ENCODE measurements around the gene ARHGAP15.

Gene ARHGAP15

GRCh38 chr2:143125717-143126116 lies 3.5 kb upstream of the ARHGAP15 start:
- TF ChIP-seq ZNF274 (IDR thresholded peaks at IDR 0.05; ENCODE audit: low read depth, low read length) = no peak
- no peak overlapping the region for H3K4me3 ChIP-seq (ENCODE audit: low read length)

- H3K4me3 ChIP-seq (ENCODE audit: low read length) = peak overlapping the region; percentile 5; the same call in 1 of the 2 replicates
- TF ChIP-seq ZNF274 (IDR thresholded peaks at IDR 0.05; ENCODE audit: low read depth, low read length) = no peak
Measured at GRCh38 chr2:143132355-143132754, 3.1 kb downstream of the ARHGAP15 start.

DNA sequence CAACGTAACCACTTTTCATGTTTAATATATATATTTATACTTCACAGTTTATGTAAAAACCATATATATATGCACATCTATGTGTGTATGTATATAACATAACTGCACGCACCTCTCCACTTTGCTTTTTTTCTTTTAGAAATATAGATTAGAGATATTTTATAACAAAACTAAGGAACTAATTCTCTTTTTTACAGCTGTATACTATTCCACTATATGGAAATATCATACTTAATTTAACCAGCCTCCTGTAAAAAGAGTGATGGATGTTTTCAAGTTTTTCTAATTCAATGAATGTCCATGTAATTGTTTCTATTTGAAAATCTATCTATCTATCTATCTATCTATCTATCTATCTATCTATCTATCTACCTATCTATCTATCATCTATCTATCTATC lies 4.6 kb downstream of the ARHGAP15 start:
- no peak for TF ChIP-seq ZNF274 (IDR thresholded peaks at IDR 0.05; ENCODE audit: low read depth, low read length)
- H3K4me3 ChIP-seq (ENCODE audit: low read length) = no peak overlapping the region

DNA sequence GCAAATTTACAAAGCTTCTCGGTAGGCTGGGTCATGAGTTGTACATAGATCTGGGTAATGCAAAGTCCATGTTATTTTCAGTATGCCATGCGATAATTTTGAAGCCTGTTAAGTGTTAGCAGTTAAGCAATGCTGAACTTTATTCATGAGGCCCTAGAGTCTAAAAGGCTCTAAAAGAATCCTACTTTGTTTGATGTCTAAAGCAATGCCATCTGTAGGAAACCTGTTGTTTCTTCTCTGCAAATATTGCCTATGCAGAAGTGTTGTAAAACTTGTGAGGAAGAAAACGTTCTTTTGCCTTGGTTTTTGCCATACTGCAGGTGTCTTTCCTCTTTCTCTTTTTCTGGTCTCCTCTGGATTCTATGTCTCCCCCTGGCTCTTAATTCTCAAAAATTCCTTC lies 9.1 kb downstream of the ARHGAP15 start:
- no peak overlapping the region for H3K4me3 ChIP-seq (ENCODE audit: low read length)
- TF ChIP-seq ZNF274 (IDR thresholded peaks at IDR 0.05; ENCODE audit: low read depth, low read length) = no peak

DNA sequence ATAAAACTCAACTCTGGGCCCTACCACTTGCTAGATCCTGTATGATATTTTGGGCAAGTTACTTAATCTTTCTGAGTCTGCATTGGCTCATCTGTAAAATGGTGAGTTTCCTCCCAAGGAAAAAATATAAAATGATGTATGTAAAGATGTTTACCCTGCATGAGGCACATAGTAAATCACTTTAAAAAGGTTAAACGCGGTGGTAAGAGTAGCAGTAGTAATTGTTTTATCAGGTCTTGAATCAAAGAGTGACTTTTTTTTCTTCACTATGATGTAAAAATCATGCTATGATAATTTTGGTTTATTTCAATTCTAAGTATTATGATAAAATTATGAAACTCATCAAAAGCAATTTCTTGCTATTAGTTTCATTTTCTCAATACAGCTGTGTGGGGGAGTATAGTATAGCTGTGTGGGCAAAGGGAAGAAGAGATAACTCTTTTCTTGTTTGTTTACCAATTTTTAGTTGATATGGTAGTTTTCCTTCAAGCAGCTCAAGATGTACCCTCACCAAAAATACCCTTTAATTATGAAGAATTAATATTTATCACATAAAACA lies 10.7 kb downstream of the ARHGAP15 start:
- no peak overlapping the region; the same call in 1 of the 2 replicates for H3K4me3 ChIP-seq (ENCODE audit: low read length)
- TF ChIP-seq ZNF274 (IDR thresholded peaks at IDR 0.05; ENCODE audit: low read depth, low read length) = no peak

- no peak for TF ChIP-seq ZNF274 (IDR thresholded peaks at IDR 0.05; ENCODE audit: low read depth, low read length)
- peak overlapping the region; percentile 43 for H3K4me3 ChIP-seq (ENCODE audit: low read length)
Measured at GRCh38 chr2:143140864-143141661, 11.8 kb downstream of the ARHGAP15 start.

- no peak overlapping the region for H3K4me3 ChIP-seq (ENCODE audit: low read length)
- no peak for TF ChIP-seq ZNF274 (IDR thresholded peaks at IDR 0.05; ENCODE audit: low read depth, low read length)
Measured at GRCh38 chr2:143142598-143142997, 13.4 kb downstream of the ARHGAP15 start.

GRCh38 chr2:143144813-143145455 lies 15.7 kb downstream of the ARHGAP15 start:
- TF ChIP-seq ZNF274 (IDR thresholded peaks at IDR 0.05; ENCODE audit: low read depth, low read length) = no peak
- no peak overlapping the region for H3K4me3 ChIP-seq (ENCODE audit: low read length)

- no peak for TF ChIP-seq ZNF274 (IDR thresholded peaks at IDR 0.05; ENCODE audit: low read depth, low read length)
- no peak overlapping the region for H3K4me3 ChIP-seq (ENCODE audit: low read length)
Measured at GRCh38 chr2:143146366-143146765, 17.1 kb downstream of the ARHGAP15 start.

GRCh38 chr2:143146815-143147530 lies 17.8 kb downstream of the ARHGAP15 start:
- no peak overlapping the region for H3K4me3 ChIP-seq (ENCODE audit: low read length)

DNA sequence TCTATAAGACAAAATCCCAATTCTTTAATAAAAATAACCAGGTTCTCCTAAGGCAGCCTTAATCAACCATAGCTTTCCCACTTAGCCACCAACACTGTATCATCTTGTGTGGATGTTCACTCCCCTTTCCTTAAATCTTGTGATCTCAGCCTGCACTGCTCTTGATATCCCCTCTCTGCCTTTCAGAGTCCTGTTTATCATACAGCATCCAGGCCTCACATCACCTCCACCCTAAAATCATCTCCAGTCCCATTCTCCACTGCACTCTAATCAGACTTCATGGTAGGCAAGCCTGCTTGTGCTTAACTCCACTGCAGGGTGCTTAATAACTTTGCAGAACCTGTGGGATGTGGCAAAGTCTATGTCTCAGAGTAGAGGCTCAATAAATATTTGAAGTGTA lies 18.8 kb downstream of the ARHGAP15 start:
- no peak for TF ChIP-seq ZNF274 (IDR thresholded peaks at IDR 0.05; ENCODE audit: low read depth, low read length)
- no peak overlapping the region for H3K4me3 ChIP-seq (ENCODE audit: low read length)

More at GRCh38 chr2:143146815-143147530, 17.8 kb downstream of the ARHGAP15 start:
- TF ChIP-seq ZNF274 (IDR thresholded peaks at IDR 0.05; ENCODE audit: low read depth, low read length) = no peak

GRCh38 chr2:143148757-143149156 lies 19.5 kb downstream of the ARHGAP15 start:
- no peak for TF ChIP-seq ZNF274 (IDR thresholded peaks at IDR 0.05; ENCODE audit: low read depth, low read length)
- peak overlapping the region; percentile 47; the same call in 1 of the 2 replicates for H3K4me3 ChIP-seq (ENCODE audit: low read length)

DNA sequence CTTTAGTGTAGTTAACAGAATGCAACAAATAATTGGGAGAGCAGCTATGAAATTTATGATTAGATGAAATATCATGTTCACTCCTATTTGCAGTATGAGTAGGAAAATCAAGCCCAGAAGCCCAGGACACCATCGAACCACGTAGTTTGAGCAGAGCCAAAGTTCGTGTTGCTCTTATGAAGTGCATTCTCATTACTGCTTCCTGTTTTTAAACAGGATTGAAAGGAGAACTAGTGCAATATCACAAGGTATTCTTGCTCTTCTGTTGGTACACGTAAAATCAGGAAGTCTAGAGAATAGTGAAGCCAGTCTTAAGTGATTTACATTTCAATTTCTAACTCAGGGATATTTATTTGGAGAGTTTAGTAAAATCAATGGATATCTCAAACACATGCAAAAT lies 21.1 kb downstream of the ARHGAP15 start:
- 0 out of 2 replicates have a peak overlapping the region, but pooled peaks have one; percentile 28 for H3K4me3 ChIP-seq (ENCODE audit: low read length)
- TF ChIP-seq ZNF274 (IDR thresholded peaks at IDR 0.05; ENCODE audit: low read depth, low read length) = no peak

DNA sequence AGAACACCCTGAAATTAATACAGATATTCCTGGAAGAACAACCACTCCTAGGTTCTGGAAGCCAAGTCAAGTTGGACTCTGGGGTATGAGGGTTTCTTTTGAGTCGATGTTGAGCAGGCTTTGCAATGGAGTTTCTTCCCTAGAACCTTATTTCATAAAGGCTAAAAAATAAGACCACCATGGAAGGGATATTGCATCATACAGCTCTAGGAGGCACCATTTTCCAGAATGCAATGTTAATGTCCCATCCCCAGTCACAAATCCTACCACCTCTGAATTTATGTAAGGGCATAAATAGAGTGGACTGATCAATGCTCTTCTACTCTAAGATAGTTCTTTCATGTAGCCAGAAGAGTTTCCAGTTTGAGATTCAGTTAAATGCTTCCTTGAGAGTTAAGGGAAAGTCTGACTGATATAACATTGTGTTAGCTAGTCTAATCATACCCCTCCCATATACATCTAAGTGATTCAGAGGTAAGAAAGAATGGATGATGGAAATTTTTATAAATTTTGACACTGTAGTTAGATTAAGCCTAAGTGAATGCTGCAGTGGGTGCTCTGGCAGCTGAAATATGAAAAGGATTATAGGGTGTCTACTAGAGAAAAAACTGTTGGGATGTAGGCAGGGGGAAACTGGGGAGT lies 22.0 kb downstream of the ARHGAP15 start:
- no peak overlapping the region for H3K4me3 ChIP-seq (ENCODE audit: low read length)
- no peak for TF ChIP-seq ZNF274 (IDR thresholded peaks at IDR 0.05; ENCODE audit: low read depth, low read length)

Data from GM08714 (cell line).